ENCODE measurements around the gene OSBP. TPM values are rescaled to one million over a fixed set of nuclear protein-coding genes. Genes with fewer than 3 reads are reported as not detected.

OSBP gene
- polyA plus RNA-seq, 3 donors = 51.6 to 54.1 (median 52.3) TPM

Other genes with a start within 250 kb of the OSBP start
- gene OR5A2, start 189.4 kb downstream of the OSBP start, polyA plus RNA-seq (ENCODE audit: insufficient read length in 3 of 3) = under 1 TPM in 2 of 3 donors, not detected in 1; 0.01 to 0.04 TPM
- under 1 TPM in 2 of 3 donors, not detected in 1; 0.01 to 0.07 TPM for gene OR5A1, start 179.3 kb downstream of the OSBP start, polyA plus RNA-seq (ENCODE audit: insufficient read length in 3 of 3)
- not detected for gene OR4D6, start 158.8 kb downstream of the OSBP start, polyA plus RNA-seq (ENCODE audit: insufficient read length in 3 of 3)
- gene OR4D10, start 142.5 kb downstream of the OSBP start, polyA plus RNA-seq (ENCODE audit: insufficient read length in 3 of 3) = not detected
- gene OR4D11, start 112.2 kb downstream of the OSBP start, polyA plus RNA-seq (ENCODE audit: insufficient read length in 3 of 3) = not detected
- under 1 TPM; 0.01 to 0.06 (median 0.04) TPM for gene OR4D9, start 104.2 kb downstream of the OSBP start, polyA plus RNA-seq (ENCODE audit: insufficient read length in 3 of 3)
- 10 to 100 TPM; 39.9 to 51.3 (median 43.7) TPM for gene PATL1, start 53.3 kb upstream of the OSBP start, polyA plus RNA-seq (ENCODE audit: insufficient read length in 3 of 3)
- not detected for gene OR10V1, start 98.1 kb upstream of the OSBP start, polyA plus RNA-seq (ENCODE audit: insufficient read length in 3 of 3)
- gene STX3, start 139.6 kb upstream of the OSBP start, polyA plus RNA-seq (ENCODE audit: insufficient read length in 3 of 3) = 10 to 100 TPM; 45.1 to 81.6 (median 62.7) TPM
- gene MRPL16, start 195.0 kb upstream of the OSBP start, polyA plus RNA-seq (ENCODE audit: insufficient read length in 3 of 3) = 10 to 100 TPM; 58.6 to 67.7 (median 63.3) TPM
- under 1 TPM in 2 of 3 donors, not detected in 1; 0.27 to 0.35 TPM for gene CBLIF, start 229.7 kb upstream of the OSBP start, polyA plus RNA-seq (ENCODE audit: insufficient read length in 3 of 3)